AG10803 (cell line): ENCODE results near the gene COL4A6.
A peak's percentile ranks its signal among the peaks of the same experiment; 100 is the strongest.
"Not testable (repeated sequence)": the region's sequence is repeated elsewhere in the genome, so short reads cannot be mapped to it uniquely, and the experiment has no call there.

Experiments
- DNase-seq: peaks from one replicate; pipeline ENCODE4 v3.0.0; 2010; ENCODE audit warnings: low read depth
- H3K4me3 ChIP-seq: 2 replicates; pipeline ENCODE4 v1.5.1; 2011; ENCODE audit warnings: mild to moderate bottlenecking, low read length, control low read depth
- TF ChIP-seq, protein P1 (sequence below): conservative IDR thresholded peaks from 2 replicates; pipeline ENCODE4 v1.5.1; 2011; ENCODE audit warnings: mild to moderate bottlenecking, low read length, control low read depth, inconsistent platforms

Gene COL4A6

DNA sequence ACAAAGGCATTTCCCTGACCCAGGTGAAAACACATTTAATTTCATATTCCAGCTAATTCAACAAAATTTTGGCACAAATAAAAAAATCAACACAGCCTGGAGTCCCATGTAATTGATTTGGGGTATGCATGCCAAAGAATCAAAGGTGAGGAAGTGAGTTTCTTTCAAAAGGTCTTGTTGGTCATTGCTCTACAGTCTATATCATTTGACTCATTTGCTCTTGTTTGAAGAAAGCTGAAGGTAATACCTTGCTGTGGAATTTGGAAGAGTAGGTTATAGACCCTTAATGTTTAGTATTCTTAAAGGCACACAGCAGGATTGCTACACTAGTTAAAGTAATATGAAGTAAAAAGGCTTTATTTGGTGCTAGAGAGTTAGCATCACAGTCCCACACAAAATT lies 25.4 kb downstream of the COL4A6 start:
- TF ChIP-seq, protein P1, sequence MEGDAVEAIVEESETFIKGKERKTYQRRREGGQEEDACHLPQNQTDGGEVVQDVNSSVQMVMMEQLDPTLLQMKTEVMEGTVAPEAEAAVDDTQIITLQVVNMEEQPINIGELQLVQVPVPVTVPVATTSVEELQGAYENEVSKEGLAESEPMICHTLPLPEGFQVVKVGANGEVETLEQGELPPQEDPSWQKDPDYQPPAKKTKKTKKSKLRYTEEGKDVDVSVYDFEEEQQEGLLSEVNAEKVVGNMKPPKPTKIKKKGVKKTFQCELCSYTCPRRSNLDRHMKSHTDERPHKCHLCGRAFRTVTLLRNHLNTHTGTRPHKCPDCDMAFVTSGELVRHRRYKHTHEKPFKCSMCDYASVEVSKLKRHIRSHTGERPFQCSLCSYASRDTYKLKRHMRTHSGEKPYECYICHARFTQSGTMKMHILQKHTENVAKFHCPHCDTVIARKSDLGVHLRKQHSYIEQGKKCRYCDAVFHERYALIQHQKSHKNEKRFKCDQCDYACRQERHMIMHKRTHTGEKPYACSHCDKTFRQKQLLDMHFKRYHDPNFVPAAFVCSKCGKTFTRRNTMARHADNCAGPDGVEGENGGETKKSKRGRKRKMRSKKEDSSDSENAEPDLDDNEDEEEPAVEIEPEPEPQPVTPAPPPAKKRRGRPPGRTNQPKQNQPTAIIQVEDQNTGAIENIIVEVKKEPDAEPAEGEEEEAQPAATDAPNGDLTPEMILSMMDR = no peak

DNA sequence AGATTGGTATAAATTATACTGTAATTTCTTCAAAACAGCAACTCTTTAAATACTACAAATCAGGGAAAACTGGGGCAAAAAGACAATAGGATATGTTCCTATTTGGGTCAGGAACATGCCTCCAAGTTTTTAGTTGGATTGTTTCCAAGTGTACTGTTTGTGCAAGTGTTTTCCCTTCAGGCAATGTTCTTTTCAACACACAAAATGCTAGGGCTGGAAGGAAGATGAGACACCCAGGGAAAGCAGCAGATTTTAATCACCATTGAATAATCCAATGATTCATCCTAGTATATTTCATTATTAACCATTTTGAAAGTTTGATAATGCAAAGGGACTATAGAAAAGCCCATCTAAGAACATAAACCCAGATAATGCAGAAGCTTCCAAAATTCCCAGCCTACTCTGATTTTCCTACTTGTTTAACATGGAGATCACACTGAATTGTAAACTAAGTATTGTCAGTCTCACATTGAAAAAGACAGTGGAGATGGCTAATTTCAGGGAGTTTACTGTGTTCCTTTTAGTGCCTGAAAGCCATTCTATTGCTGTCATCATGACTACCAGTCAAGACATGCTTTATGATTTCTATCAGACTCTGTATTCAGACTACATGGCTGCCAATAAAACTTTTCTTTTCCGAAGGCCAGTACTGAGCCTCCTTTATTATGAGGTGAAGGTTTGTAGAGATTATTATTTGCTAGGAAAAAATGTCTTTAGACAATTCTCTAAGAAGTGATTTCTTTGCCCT lies 38.6 kb downstream of the COL4A6 start:
- DNase-seq = peak; percentile 4
- TF ChIP-seq, protein P1 = no peak
- no peak overlapping the region for H3K4me3 ChIP-seq

More for the DNA sequence above, 25.4 kb downstream of the COL4A6 start:
- DNase-seq = no peak
- no peak overlapping the region for H3K4me3 ChIP-seq

DNA sequence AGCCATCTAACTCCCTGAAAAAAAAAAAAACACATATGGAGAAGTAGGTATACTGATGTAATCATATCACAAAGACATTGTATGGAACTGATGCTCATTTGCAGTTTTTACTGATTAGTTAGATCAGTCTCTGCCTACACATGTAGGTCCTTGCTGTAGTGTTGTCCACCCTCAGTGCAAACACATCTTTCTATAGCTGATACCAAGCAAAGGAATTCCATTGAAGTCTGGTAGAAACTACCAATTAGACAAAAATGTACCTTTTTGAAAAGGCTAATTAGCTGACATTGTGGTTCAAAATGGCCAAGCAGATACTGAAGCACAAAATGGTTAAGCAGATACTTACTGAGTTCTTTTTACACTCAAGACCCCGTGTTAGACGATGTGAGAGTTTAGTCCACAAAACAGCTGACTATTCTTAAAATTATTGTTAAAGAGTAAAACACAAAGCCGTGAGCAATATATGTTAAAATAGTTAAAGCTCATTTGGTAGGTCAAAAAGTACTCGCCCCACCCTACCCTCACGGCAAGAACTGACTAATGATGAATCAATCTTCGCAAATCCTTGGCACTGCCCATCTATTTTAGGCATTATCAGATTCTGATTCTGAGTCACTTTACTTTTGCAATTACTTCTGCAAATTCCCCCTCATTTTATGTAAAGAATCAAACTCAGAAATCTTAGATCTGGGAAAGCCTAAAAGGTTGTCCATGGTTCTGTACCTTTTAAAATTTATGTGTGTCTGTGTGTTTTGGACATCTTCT lies 40.4 kb downstream of the COL4A6 start:
- TF ChIP-seq, protein P1 = no peak
- DNase-seq = no peak
- no peak overlapping the region for H3K4me3 ChIP-seq

DNA sequence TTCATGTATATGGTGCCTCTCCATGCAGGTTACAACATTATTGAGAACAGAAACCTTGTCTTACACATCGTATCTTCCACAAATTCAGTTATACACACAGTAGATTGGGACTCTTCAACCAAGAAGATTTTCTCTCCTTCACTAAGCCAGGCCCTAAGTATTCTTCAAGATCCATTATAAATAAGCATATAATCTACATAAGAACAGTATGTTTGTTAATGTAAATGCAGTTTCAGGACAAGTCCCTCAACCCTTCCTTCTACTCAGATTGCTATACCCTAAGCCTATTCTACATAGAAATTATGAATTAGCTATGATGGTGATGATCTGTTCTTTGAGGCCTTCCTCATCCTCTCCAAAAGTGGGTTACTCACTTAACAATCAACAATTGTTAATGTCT lies 41.2 kb downstream of the COL4A6 start:
- no peak overlapping the region for H3K4me3 ChIP-seq
- TF ChIP-seq, protein P1 = no peak
- no peak for DNase-seq

DNA sequence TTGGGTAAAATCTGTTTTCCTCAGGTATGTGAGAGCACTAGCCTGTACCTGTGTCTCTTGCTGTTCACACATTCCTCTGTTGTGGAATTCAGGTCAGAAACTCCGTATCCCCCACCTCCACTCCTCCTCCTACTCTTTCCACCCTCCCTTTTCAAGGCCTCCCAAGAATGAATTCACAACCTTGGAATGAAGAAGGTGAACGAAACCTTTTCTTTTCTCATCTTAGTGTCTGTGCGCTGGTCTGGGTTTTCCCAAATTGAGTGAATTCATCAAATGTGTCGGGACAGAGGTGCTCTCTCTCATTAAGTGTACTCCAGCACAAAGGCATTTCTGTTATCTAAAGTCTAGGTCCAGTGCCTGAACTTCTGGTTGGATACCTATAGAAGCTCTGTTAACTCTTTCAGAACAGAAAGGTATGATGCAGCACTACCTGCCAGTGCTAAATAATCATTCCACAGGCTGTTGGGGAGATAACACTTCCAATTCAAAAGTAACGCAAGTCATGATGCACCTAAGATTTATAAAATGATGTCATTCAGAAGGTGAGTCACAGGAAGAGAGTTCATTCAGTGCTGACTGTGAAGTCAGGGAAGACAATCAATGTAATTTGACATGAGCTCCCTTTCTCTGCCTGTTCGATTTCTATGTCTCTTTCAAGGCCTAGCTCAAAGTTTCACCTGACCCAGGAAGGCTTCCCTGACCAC lies 41.9 kb downstream of the COL4A6 start:
- no peak overlapping the region for H3K4me3 ChIP-seq
- DNase-seq = no peak
- TF ChIP-seq, protein P1 = no peak

DNA sequence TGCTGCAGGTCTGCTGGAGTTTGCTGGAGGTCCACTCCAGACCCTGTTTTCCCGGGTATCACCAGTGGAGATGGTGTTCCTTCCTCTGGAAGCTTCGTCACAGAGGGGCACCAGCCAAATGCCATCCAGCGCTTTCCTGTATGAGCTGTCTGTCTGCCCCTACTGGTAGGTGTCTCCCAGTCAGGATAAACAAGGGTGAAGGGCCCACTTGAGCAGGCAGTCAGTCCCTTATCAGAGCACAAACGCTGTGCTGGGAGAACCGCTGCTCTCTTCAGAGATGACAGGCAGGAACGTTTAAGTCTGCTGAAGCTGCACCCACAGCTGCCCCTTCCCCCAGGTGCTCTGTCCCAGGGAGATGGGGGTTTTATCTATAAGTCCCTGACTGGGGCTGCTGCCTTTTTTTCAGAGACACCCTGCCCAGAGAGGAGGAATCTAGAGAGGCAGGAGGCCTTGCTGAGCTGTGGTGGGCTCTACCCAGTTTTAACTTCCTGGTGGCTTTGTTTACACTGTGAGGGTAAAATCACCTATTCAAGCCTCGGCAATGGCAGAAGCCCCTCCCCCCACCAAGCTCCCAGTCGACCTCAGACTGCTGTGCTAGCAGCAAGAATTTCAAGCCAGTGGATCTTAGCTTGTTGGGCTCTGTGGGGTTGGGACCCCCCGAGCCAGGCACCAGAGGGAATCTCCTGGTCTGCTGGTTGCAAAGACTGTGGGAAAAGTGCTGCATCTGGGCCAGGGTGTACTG lies 47.1 kb downstream of the COL4A6 start:
- DNase-seq, H3K4me3 ChIP-seq: not testable (repeated sequence)

DNA sequence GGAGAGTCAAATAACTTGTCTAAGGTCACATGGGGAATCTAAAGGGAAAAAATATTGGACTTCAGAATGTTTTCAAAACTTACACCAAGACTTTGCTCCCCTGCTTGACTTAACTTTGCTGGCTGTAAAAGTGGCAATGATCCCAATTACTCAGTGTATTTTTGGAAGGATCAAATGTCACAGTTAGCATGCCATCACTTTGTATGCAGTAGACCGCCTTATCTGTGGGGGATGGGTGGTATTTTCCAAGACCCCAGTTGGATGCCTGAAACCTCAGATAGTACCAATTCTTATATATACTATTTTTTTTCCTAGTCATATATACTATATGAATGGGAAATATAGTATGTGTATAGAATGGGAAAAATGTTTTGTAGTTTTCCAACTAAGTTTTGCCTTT lies 53.4 kb downstream of the COL4A6 start:
- TF ChIP-seq, protein P1 = no peak
- no peak overlapping the region for H3K4me3 ChIP-seq
- DNase-seq = no peak
